GM06990 (cell line): ENCODE measurements around the gene DNAH11.

ENCODE experiments used
- DNase-seq: peaks from one replicate; pipeline ENCODE4 v3.0.0-alpha.2; 2011; ENCODE audit not compliant: insufficient read length; ENCODE audit errors: extremely low read depth
- H3K27me3 ChIP-seq: replicated peaks from 2 replicates; pipeline ENCODE4 v1.6.0; 2011; ENCODE audit warnings: low read length; ENCODE audit not compliant: control insufficient read depth, insufficient read depth
- H3K36me3 ChIP-seq: 2 replicates; pipeline ENCODE4 v1.5.1; 2011; ENCODE audit warnings: low read length; ENCODE audit not compliant: control insufficient read depth, insufficient read depth
- H3K4me3 ChIP-seq: replicated peaks from 2 replicates; pipeline ENCODE4 v1.5.1; 2011; ENCODE audit warnings: low read depth, mild to moderate bottlenecking, control low read depth, low read length
- CTCF ChIP-seq: IDR thresholded peaks from 2 replicates; pipeline ENCODE4 v1.5.1; 2011; ENCODE audit warnings: low read length, control low read depth, mild to moderate bottlenecking, inconsistent platforms; ENCODE audit not compliant: insufficient read depth, poor library complexity, severe bottlenecking

The DNAH11 gene

GRCh38 chr7:21908746-21909145, 365.9 kb downstream of the DNAH11 start:
- no peak for DNase-seq
- peaks cover 4% of the 10 kb centered on the region for H3K36me3 ChIP-seq
- no peak for TF ChIP-seq CTCF
- no peaks in the 10 kb centered on the region for H3K27me3 ChIP-seq
- no peak overlapping the region for H3K4me3 ChIP-seq

DNA sequence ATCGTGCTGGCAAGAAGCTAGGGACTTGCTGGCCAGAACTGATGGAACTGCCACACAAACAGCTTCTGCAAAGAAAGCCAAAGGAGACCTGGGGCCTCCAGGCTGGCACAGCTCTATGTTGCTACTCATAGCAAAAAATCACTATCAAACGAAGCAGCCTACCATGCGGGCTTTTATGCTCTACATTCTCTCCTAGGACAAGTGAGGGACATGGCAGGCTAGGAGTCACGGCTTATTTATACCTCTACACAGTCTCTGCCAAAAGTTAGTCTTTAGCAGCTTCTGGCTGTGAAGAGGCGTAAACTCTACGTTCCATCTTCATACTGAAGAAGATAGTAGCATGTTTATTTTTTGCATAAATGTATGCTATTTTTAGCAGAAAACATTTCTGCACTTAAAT, 367.4 kb downstream of the DNAH11 start:
- Histone ChIP-seq H3K36me3 (peaks cover 4% of the 10 kb centered on the region), H3K4me3 (no peak overlapping the region), H3K27me3 (no peaks in the 10 kb centered on the region)
- DNase-seq: no peak
- TF ChIP-seq CTCF: no peak

DNA sequence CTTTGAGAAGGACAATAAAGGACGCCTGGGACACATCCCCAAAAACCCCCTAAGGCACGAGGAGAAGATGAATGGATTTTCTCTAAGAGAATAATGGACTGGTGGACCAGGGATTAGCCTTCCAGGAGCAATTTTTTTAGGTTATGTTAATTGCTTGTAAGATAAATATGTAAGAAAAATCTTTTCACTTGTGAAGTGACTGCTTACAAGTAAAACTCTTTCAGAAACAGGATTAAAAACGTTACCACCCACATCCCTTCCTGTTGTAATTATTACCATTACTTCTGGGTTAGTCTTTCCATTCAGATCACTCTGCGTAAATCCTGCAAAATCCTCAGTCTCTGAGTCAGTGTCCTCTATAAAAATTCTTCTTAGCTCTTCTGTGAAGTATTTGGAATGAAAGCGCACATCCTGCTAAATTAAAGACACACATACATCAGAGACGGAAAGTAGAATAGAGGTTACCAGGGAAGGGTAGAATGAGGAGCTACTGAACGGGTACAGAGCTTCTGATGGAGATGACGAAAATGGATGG, 368.6 kb downstream of the DNAH11 start:
- Histone ChIP-seq H3K36me3 (peaks cover 5% of the 10 kb centered on the region), H3K4me3 (no peak overlapping the region), H3K27me3 (no peaks in the 10 kb centered on the region)
- DNase-seq: no peak
- no peak for TF ChIP-seq CTCF

DNA sequence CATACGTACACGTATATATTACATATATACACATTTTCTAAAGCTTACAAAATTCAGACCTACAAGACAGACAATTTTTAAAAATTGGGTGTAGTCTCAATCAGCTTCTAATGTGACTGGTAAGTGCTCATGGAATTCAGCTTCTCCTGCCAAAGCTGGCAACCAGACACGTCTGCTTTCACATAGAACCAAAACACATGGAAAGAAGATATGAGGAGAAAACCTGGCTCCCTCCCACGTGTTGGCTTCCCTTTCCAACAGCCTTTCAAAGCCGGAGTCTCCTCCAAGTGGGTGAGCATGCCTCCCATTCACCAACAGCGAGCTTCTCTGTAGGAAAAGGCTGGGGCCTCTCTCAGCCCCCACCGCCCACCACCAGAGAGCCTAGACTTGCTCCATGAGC, 369.5 kb downstream of the DNAH11 start:
- no peaks in the 10 kb centered on the region for H3K27me3 ChIP-seq
- peaks cover 5% of the 10 kb centered on the region for H3K36me3 ChIP-seq
- DNase-seq: no peak
- H3K4me3 ChIP-seq: no peak overlapping the region
- no peak for TF ChIP-seq CTCF

DNA sequence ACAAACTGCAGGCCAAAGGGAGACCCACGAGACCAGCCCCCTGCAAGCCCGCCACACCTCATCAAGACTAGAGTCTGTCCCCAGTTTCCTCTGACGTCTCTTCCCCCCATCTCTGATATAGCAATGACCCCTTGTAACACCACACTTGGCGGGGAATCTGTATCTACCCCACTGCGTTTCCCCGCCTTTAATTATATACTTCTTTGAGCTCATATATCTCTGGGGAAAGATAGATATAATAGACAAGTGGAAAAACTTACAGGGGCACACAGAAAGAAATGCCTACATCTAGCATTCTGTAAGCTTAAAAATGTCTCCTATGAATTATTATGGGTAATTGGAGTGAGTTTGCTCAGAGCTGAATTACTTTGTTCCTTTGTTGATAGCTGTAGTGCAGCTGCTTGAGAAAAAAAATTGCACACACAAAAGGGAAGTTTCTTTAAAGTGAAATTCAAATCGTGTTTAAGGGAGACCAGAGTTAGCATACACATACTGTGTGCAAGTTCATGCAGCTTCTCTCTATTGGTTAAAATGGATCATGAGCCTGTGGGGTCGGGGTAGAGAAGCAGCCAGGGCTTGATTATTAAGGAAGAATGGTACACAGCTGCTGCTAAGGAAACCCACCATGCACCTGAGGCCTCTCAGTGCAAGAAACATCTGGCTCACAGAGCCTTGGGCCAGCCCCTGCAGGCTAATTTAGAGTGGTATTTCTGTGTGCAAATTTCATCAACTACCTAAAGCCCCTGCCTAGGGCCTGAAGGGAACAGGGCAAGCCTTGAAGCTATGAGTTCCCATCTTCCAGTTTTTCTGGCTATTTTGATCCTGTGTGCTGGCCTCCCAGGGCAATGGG, 370.3 kb downstream of the DNAH11 start:
- no peak for TF ChIP-seq CTCF
- no peaks in the 10 kb centered on the region for H3K27me3 ChIP-seq
- H3K4me3 ChIP-seq: no peak overlapping the region
- no peak for DNase-seq
- H3K36me3 ChIP-seq: peaks cover 1% of the 10 kb centered on the region
